ENCODE measurements around the gene PTPRM.
"Not testable (repeated sequence)": the region's sequence is repeated elsewhere in the genome, so short reads cannot be mapped to it uniquely, and the experiment has no call there.

Gene PTPRM

GRCh38 chr18:8049147-8049546 lies 482.0 kb downstream of the PTPRM start:
- H3K36me3 ChIP-seq (ENCODE audit: insufficient read depth, low read length), result no peaks in the 10 kb centered on the region
- no peak overlapping the region for H3K27ac ChIP-seq (ENCODE audit: low read depth, low read length)
- no peak overlapping the region for H3K9ac ChIP-seq (ENCODE audit: low read length)
- H3K9me3 ChIP-seq (ENCODE audit: low read length), result no peaks in the 10 kb centered on the region
- H3K27me3 ChIP-seq (ENCODE audit: control insufficient read depth in 1 of 2, insufficient read depth in 2 of 2, low read length in 2 of 2), result no peaks in the 10 kb centered on the region
- peaks cover 9% of the 10 kb centered on the region for H3K4me1 ChIP-seq (ENCODE audit: insufficient read depth, low read length)
- H3K4me3 ChIP-seq (ENCODE audit: low read depth in 1 of 2, low read length in 2 of 2), result no peak overlapping the region

DNA sequence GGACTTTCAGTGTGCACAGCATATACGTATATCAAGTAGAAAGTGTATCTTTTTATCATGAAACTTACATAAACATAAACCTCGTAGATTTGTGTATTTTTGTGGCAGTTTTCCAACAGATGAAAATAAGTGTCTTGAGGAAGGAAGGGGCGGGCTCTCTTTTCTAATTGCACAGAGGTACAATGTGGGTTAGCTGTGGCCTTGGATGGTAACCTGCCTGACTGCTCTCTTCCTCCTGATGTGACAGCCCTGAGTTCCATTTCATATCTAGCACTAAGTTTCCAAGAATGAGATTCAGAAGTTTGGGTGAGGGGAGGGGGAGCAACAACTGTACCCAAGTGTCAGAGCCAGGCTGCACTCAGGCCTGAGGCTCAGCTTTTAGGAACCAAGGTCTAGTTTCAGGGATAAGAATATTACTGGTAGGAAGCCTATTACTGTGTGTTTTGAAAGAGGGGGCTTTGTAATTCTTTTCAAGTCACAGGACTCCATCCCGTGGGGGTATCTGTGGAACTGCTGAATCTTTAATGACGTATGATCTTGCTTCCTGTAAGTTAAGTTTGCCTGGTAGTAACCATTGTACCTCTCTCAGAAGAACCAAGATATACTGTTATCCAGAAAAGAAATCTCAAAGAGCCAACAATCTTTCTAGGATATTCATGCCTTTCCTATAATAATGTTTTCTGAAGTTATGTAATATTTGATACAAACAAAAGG lies 483.7 kb downstream of the PTPRM start:
- Histone ChIP-seq H3K4me3 (ENCODE audit: low read depth in 1 of 2, low read length in 2 of 2) (no peak overlapping the region), H3K27ac (ENCODE audit: low read depth, low read length) (no peak overlapping the region), H3K4me1 (ENCODE audit: insufficient read depth, low read length) (peaks cover 9% of the 10 kb centered on the region), H3K9me3 (ENCODE audit: low read length) (no peaks in the 10 kb centered on the region), H3K36me3 (ENCODE audit: insufficient read depth, low read length) (no peaks in the 10 kb centered on the region), H3K9ac (ENCODE audit: low read length) (no peak overlapping the region), H3K27me3 (ENCODE audit: control insufficient read depth in 1 of 2, insufficient read depth in 2 of 2, low read length in 2 of 2) (no peaks in the 10 kb centered on the region)

DNA sequence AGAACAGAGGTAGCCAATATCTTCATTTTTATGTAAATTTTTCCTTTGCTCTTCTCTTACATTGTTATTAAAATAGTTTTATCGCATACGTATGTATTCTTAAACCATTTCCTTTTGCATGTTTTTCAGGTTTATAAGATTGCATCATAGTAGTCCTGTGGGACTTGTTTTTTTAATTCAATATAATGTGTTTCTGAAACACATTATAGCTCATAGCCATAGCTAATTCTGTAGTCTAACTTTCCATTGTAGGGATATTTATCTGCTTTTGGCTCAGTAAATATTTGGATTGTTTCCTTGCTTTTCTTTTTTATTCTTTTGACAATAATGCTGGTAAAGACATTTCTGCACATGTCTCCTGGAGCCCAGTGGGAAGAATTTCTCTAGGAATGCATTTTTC lies 484.3 kb downstream of the PTPRM start:
- H3K4me3 ChIP-seq (ENCODE audit: low read depth in 1 of 2, low read length in 2 of 2), result no peak overlapping the region
- no peaks in the 10 kb centered on the region for H3K36me3 ChIP-seq (ENCODE audit: insufficient read depth, low read length)
- H3K4me1 ChIP-seq (ENCODE audit: insufficient read depth, low read length), result peaks cover 9% of the 10 kb centered on the region
- no peaks in the 10 kb centered on the region for H3K27me3 ChIP-seq (ENCODE audit: control insufficient read depth in 1 of 2, insufficient read depth in 2 of 2, low read length in 2 of 2)
- H3K9me3 ChIP-seq (ENCODE audit: low read length), result no peaks in the 10 kb centered on the region
- no peak overlapping the region for H3K27ac ChIP-seq (ENCODE audit: low read depth, low read length)
- no peak overlapping the region for H3K9ac ChIP-seq (ENCODE audit: low read length)

DNA sequence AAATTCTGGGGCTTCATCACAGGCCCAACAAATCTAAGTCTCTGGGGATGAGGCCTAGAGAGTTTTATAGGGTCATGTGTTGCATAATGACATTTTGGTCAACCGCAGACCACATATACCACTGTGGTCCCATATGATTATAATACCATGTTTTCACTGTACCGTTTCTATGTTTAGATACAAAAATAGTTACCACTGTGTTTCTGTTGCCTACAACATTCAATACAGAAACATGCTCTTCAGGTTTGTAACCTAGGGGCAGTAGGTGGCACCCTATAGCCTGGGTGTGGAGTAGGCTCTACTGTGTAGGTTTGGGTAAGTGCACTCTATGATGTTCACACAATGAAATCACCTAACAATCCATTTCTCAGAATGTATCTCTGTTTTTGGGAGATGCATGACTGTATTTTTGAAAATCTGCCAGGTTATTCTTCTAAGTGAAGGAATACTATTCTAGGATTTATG lies 485.2 kb downstream of the PTPRM start:
- Histone ChIP-seq H3K27ac (ENCODE audit: low read depth, low read length) (no peak overlapping the region), H3K36me3 (ENCODE audit: insufficient read depth, low read length) (no peaks in the 10 kb centered on the region), H3K4me1 (ENCODE audit: insufficient read depth, low read length) (peaks cover 9% of the 10 kb centered on the region), H3K9ac (ENCODE audit: low read length) (no peak overlapping the region), H3K9me3 (ENCODE audit: low read length) (no peaks in the 10 kb centered on the region), H3K27me3 (ENCODE audit: control insufficient read depth in 1 of 2, insufficient read depth in 2 of 2, low read length in 2 of 2) (no peaks in the 10 kb centered on the region), H3K4me3 (ENCODE audit: low read depth in 1 of 2, low read length in 2 of 2) (no peak overlapping the region)

DNA sequence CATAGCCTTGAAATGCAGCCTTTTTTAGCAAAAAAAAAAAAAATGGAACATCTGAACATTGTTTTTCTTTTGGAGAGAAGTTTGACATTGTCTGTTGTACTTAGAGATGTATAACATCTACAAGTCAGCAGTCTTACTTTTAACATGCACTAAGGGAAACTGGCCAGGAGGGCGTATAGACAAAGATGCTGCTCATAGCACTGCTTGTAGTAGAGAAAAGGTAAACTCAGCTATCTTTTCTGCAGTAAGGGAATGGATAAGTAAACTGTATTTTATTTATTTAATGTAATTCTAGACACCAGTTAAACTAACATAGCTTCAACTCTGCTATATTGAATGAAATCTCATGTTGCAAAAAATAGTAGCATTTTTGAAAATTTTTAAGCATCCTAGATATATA lies 489.6 kb downstream of the PTPRM start:
- H3K27me3 ChIP-seq (ENCODE audit: control insufficient read depth in 1 of 2, insufficient read depth in 2 of 2, low read length in 2 of 2), result no peaks in the 10 kb centered on the region
- no peak overlapping the region for H3K9ac ChIP-seq (ENCODE audit: low read length)
- H3K4me1 ChIP-seq (ENCODE audit: insufficient read depth, low read length), result peaks cover 9% of the 10 kb centered on the region
- no peak overlapping the region for H3K27ac ChIP-seq (ENCODE audit: low read depth, low read length)
- no peak overlapping the region for H3K4me3 ChIP-seq (ENCODE audit: low read depth in 1 of 2, low read length in 2 of 2)
- no peaks in the 10 kb centered on the region for H3K9me3 ChIP-seq (ENCODE audit: low read length)
- H3K36me3 ChIP-seq (ENCODE audit: insufficient read depth, low read length), result no peaks in the 10 kb centered on the region

DNA sequence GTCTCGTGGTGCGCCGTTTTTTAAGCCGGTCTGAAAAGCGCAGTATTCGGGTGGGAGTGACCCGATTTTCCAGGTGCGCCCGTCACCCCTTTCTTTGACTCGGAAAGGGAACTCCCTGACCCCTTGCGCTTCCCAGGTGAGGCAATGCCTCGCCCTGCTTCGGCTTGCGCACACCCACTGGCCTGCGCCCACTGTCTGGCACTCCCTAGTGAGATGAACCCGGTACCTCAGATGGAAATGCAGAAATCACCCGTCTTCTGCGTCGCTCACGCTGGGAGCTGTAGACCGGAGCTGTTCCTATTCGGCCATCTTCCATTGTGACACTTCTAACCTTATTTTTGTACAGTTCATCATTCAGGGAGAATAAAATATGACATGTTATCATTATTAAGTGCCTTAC lies 496.0 kb downstream of the PTPRM start:
- not testable (repeated sequence) for H3K9ac ChIP-seq (ENCODE audit: low read length); H3K27ac ChIP-seq (ENCODE audit: low read depth, low read length); H3K27me3 ChIP-seq (ENCODE audit: control insufficient read depth in 1 of 2, insufficient read depth in 2 of 2, low read length in 2 of 2); H3K36me3 ChIP-seq (ENCODE audit: insufficient read depth, low read length); H3K4me3 ChIP-seq (ENCODE audit: low read depth in 1 of 2, low read length in 2 of 2); H3K4me1 ChIP-seq (ENCODE audit: insufficient read depth, low read length); H3K9me3 ChIP-seq (ENCODE audit: low read length)

DNA sequence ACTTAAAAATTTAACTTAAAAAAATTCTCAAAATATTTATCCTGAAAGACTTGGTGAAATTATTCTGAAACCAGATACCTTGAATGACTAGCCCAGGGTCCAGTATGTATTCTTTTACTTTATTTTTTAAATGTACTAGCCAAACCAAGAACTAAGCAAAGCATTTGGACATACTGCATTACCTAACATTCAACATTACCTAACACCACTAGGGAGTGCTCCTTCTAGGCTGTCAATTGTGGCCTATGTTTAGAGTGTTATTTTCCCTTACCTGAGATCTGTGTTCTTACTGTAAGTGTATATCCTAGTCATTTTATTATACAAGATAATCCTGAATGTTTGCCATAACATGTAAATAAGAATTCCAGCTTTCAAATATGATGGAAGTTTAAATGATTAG lies 496.6 kb downstream of the PTPRM start:
- H3K36me3 ChIP-seq (ENCODE audit: insufficient read depth, low read length), result no peaks in the 10 kb centered on the region
- H3K9me3 ChIP-seq (ENCODE audit: low read length), result no peaks in the 10 kb centered on the region
- H3K27ac ChIP-seq (ENCODE audit: low read depth, low read length), result no peak overlapping the region
- H3K4me1 ChIP-seq (ENCODE audit: insufficient read depth, low read length), result no peaks in the 10 kb centered on the region
- H3K4me3 ChIP-seq (ENCODE audit: low read depth in 1 of 2, low read length in 2 of 2), result no peak overlapping the region
- no peaks in the 10 kb centered on the region for H3K27me3 ChIP-seq (ENCODE audit: control insufficient read depth in 1 of 2, insufficient read depth in 2 of 2, low read length in 2 of 2)
- no peak overlapping the region for H3K9ac ChIP-seq (ENCODE audit: low read length)

GRCh38 chr18:8065284-8065683 lies 498.2 kb downstream of the PTPRM start:
- Histone ChIP-seq H3K9ac (ENCODE audit: low read length) (no peak overlapping the region), H3K4me1 (ENCODE audit: insufficient read depth, low read length) (no peaks in the 10 kb centered on the region), H3K36me3 (ENCODE audit: insufficient read depth, low read length) (no peaks in the 10 kb centered on the region), H3K9me3 (ENCODE audit: low read length) (no peaks in the 10 kb centered on the region), H3K27me3 (ENCODE audit: control insufficient read depth in 1 of 2, insufficient read depth in 2 of 2, low read length in 2 of 2) (no peaks in the 10 kb centered on the region), H3K27ac (ENCODE audit: low read depth, low read length) (no peak overlapping the region), H3K4me3 (ENCODE audit: low read depth in 1 of 2, low read length in 2 of 2) (no peak overlapping the region)

DNA sequence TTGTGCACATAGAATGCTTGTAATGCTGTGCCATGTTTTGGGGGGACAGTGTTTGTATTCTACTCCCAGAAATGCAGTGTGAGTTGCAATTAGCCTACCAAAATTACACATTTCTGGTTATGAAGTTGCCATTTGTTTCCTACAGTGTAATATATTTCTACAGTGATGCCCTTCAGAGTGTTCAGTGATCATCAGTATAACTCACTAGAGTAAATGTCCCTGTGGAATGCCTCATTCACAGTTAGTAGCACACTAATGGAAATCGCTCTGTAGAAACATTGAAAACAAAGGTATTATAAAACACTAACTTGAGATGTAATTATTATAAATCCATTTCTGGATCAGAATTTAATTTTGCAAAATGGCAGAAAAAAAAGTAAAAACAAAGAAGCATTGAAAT lies 498.7 kb downstream of the PTPRM start:
- Histone ChIP-seq H3K4me3 (ENCODE audit: low read depth in 1 of 2, low read length in 2 of 2) (no peak overlapping the region), H3K36me3 (ENCODE audit: insufficient read depth, low read length) (no peaks in the 10 kb centered on the region), H3K27me3 (ENCODE audit: control insufficient read depth in 1 of 2, insufficient read depth in 2 of 2, low read length in 2 of 2) (no peaks in the 10 kb centered on the region), H3K4me1 (ENCODE audit: insufficient read depth, low read length) (no peaks in the 10 kb centered on the region), H3K27ac (ENCODE audit: low read depth, low read length) (no peak overlapping the region), H3K9ac (ENCODE audit: low read length) (no peak overlapping the region), H3K9me3 (ENCODE audit: low read length) (no peaks in the 10 kb centered on the region)

GRCh38 chr18:8069708-8070107 lies 502.6 kb downstream of the PTPRM start:
- H3K9ac ChIP-seq (ENCODE audit: low read length), result no peak overlapping the region
- H3K36me3 ChIP-seq (ENCODE audit: insufficient read depth, low read length), result no peaks in the 10 kb centered on the region
- no peak overlapping the region for H3K4me3 ChIP-seq (ENCODE audit: low read depth in 1 of 2, low read length in 2 of 2)
- no peaks in the 10 kb centered on the region for H3K9me3 ChIP-seq (ENCODE audit: low read length)
- H3K27ac ChIP-seq (ENCODE audit: low read depth, low read length), result no peak overlapping the region
- no peaks in the 10 kb centered on the region for H3K4me1 ChIP-seq (ENCODE audit: insufficient read depth, low read length)
- no peaks in the 10 kb centered on the region for H3K27me3 ChIP-seq (ENCODE audit: control insufficient read depth in 1 of 2, insufficient read depth in 2 of 2, low read length in 2 of 2)

GRCh38 chr18:8073167-8073566 lies 506.1 kb downstream of the PTPRM start:
- H3K9ac ChIP-seq (ENCODE audit: low read length), result no peak overlapping the region
- no peaks in the 10 kb centered on the region for H3K27me3 ChIP-seq (ENCODE audit: control insufficient read depth in 1 of 2, insufficient read depth in 2 of 2, low read length in 2 of 2)
- H3K4me1 ChIP-seq (ENCODE audit: insufficient read depth, low read length), result no peaks in the 10 kb centered on the region
- no peak overlapping the region for H3K27ac ChIP-seq (ENCODE audit: low read depth, low read length)
- H3K36me3 ChIP-seq (ENCODE audit: insufficient read depth, low read length), result no peaks in the 10 kb centered on the region
- H3K9me3 ChIP-seq (ENCODE audit: low read length), result no peaks in the 10 kb centered on the region
- no peak overlapping the region for H3K4me3 ChIP-seq (ENCODE audit: low read depth in 1 of 2, low read length in 2 of 2)

GRCh38 chr18:8080092-8080491 lies 513.0 kb downstream of the PTPRM start:
- Histone ChIP-seq H3K9ac (ENCODE audit: low read length) (no peak overlapping the region), H3K27ac (ENCODE audit: low read depth, low read length) (no peak overlapping the region)

More at GRCh38 chr18:8080092-8080491, 513.0 kb downstream of the PTPRM start:
- Histone ChIP-seq H3K4me1 (ENCODE audit: insufficient read depth, low read length) (peaks cover 5% of the 10 kb centered on the region), H3K36me3 (ENCODE audit: insufficient read depth, low read length) (no peaks in the 10 kb centered on the region), H3K9me3 (ENCODE audit: low read length) (no peaks in the 10 kb centered on the region), H3K27me3 (ENCODE audit: control insufficient read depth in 1 of 2, insufficient read depth in 2 of 2, low read length in 2 of 2) (no peaks in the 10 kb centered on the region), H3K4me3 (ENCODE audit: low read depth in 1 of 2, low read length in 2 of 2) (no peak overlapping the region)
